NCI-H345 (cell line): ENCODE results near the gene SMIM41.

Source experiments
- DNase-seq: peaks from one replicate; lab custom pipeline; 2025; lab: John Stamatoyannopoulos, UW

Gene SMIM41

DNA sequence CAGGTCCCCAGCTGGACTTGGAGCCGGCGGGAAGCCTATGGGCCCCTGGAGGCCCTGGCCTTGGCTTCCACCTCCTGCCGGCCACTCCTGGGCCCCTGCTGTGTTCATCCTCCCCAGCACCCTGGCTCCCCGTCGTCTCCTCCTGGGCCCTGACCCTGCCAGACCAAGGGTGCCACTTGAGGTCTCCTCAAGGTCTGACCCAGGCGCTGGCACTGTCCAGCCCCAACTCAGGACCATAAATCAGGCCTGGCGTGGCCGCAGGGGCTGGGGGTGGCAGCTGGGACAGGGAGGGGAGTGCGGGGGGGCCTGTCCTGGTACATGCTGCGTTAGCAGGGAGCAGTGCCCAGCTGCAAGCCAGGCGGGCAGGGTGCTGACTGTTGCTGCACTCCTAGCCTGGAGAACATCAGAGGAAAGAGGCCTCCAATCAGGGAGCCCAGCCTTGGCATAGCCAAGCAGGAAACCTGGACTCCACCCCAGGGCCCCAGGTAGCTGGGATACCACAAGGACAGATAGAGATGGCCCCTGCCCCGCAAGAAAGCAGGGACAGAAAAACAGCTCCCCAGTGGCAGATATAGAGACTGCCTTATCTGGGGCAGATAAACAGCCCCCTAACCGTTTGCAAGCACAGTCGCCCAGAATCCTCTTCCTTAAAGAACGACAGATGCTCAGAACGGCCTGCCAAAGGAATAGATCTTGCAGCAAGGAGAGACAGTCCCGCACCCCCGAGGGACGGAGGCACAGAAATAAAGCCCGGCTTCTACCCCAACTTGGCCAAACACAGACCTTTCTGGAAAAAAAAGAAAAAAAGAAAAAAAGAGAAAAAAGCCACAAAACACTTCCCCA, 16.2 kb upstream of the SMIM41 start:
- DNase-seq: no peak

DNA sequence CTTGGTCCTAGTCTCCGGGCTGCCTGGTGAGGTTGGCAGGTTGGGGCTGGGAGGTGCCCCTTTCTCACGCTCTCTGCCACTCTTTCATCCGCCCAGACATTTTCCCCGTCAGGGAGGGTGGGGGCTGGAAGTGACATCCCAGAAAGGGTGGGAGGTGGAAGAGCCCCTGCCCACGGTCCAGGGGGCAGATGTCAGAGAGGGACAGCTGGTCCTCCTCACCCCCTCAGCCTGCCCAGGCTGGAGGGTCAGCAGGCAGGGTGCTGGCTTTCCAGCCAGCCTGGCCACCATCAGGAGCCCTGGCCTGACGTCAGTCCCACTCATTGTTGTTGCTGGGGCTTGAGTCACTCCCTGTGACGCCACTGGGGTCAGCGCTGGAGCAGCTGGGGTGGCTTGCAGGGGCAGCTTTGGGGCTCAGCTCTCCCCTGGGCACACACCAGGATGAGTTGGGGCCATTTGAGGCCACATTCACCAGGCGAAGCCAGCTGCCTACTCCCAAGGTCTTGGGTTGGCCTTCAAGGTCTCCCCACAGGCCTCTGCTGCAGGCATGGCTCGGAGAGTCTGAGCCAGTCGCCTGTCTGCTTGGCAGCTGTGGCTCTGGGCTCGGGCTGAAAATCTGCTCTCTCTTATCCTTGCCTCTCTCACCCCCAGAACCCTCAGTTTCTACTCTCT, 15.4 kb upstream of the SMIM41 start:
- no peak for DNase-seq

DNA sequence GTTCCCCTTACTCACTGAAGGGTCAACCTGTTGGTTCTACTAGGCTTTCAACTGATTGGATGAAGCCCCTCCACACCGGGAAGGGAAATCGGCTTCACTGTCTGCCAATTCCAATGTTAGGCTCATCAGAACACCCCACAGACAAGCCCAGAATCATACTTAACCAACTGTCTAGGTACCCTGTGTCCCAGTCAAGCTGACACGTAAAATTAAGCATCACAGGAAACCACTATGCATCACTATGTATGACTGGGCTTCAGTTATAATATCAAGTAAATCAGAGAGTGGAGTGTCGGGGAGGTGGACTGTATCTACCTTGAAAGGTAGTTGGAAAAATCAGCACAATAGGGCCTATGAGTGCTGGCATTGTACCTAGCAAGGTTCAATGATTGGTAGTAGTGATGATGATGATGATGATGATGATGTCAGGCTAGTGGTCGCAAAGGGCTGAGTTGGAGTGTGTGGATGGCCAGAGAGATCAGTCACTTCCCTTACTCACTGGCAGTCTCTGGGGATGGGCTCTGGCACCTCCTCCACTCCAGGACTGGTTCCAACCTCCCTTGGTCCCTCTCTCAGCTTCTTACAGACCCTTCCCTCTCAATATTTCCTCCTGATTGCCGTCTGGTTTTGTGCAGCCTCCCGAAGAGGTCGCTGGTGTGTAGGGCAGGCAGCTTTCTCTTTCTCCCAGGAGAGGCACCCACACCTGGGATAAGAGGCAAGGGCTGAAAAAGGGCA, 13.0 kb upstream of the SMIM41 start:
- no peak for DNase-seq

DNA sequence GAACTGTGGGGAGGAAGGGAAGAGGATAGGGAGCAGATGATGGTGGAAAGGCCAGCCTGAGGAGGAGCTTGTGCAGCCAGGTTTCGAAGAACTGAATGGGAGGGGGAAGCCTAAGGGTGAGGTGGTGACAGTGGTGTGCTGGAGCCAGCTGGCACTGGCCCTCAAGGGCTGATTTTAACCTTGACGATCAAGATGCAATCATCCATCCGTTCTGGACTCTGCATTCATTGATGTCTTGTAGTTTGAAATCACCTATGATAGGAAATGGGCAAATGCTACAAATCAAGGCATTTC, 12.5 kb upstream of the SMIM41 start:
- DNase-seq: no peak

DNA sequence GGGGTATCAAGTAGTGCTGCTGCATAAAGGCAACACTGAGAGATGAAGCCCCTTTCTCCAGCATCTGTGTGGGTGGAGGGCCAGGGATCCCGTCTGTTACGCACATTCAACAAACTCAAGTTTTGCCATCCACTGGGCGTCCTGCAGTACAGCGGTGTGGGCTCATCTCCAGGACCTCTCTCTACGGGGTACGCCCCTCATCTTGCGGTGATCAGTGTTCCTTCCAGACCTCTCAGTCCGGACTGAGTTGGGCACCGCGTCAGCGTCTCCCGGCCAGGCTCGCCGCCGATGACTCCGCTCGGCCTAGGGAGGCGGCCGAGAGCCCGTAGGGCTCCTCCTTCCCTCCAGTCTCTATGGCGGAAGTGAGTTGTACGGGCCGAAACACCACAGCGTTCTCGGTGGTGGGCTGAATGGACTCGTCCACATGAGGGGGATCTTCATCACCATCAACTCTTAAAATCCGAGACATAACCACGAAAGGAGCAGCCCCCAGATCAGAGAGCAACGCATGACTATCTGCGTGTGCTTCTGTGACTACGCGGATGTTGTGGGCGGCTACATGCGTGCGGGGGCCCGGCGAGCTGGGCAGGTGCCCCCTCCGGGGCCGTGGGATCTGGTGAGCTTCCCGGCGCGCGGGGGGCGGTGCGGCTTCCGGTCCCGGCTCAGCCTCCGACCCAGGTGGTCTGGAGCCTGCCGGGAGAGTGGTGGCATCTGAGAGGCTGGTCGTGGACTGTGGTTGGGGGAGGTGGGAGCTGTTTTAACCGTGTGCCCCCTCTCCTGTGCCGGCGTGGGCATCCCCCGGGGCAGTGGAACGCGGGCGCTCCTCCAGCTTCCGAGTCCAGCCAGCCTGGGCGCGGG, 9.9 kb upstream of the SMIM41 start, which contains the start of gene ATG101:
Gene ATG101, plus strand, starts transcription at position 652 of the 858 bp plus-strand sequence. CDS start 3,673 bp downstream, outside the sequence.
- DNase-seq: peak; percentile 97

GRCh38 chr12:52070185-52070925, 9.1 kb upstream of the SMIM41 start:
- no peak for DNase-seq

DNA sequence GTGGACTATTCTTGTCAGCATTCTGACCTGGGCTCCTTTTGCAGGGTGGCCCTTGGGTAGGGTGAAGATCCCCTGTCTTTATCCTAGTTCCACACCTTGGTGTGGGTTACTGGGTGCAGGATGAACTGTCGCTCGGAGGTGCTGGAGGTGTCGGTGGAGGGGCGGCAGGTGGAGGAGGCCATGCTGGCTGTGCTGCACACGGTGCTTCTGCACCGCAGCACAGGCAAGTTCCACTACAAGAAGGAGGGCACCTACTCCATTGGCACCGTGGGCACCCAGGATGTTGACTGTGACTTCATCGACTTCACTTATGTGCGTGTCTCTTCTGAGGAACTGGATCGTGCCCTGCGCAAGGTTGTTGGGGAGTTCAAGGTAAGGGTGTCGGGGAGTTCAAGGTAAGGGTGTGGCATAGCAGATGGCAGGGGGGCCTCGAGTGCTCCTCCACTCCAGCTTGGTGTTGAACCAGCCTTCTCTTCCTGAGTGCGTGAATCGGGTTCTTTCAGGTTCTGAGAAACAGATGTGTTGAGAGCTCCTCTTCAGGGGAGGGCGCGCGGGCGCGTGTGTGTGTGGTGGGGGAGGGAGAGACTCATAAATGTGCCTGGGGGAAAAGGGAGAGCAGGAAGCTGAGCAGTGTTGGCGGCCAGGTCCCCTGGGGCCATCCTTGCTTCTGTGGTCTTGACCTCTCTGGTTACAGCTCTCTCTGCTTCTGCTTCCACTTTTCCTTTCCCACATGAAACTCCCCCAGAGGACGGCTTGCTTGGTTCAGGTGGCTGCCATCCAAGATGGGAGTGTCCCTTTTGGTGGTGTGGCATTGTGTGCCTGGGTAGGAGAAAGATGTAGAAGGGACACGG, 5.7 kb upstream of the SMIM41 start:
- DNase-seq: peak; percentile 17

- peak; percentile 68 for DNase-seq
Observed at GRCh38 chr12:52074971-52075724, 4.4 kb upstream of the SMIM41 start.

DNA sequence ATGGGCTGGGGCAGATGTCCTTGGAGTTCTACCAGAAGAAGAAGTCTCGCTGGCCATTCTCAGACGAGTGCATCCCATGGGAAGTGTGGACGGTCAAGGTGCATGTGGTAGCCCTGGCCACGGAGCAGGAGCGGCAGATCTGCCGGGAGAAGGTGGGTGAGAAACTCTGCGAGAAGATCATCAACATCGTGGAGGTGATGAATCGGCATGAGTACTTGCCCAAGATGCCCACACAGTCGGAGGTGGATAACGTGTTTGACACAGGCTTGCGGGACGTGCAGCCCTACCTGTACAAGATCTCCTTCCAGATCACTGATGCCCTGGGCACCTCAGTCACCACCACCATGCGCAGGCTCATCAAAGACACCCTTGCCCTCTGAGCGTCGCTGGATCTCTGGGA, 2.7 kb upstream of the SMIM41 start:
- DNase-seq: no peak

- DNase-seq: no peak
Observed at GRCh38 chr12:52078276-52078675, 1.2 kb upstream of the SMIM41 start.

GRCh38 chr12:52080403-52081251, 1.1 kb downstream of the SMIM41 start:
- DNase-seq: no peak

DNA sequence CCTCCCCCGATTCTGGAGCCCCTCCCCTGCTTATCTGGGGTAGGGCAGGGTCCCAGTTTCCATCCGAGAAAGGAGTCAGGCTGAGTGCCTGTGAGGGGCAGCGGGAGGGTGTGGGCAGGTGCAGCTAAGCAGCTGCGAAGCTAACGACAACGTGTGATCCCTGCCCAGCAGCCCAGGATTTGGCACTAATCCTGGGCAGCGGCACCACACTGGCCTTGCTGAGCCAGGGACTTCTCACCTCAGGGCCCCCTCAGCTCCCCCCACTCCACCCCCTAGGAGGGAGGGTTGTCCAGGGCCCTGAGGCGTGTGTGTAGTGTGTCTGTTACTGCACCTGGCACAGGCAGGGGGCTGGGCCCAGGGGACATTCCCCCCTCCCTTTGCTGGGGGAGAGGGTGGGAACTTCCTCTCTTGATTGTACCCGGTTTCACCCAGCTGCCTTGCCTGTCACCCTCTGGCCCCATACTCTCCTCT, 1.8 kb downstream of the SMIM41 start:
- peak; percentile 62 for DNase-seq

GRCh38 chr12:52082026-52082668, 2.6 kb downstream of the SMIM41 start:
- no peak for DNase-seq

GRCh38 chr12:52082669-52082987, 3.1 kb downstream of the SMIM41 start:
- no peak for DNase-seq

- peak; percentile 52 for DNase-seq
Observed at GRCh38 chr12:52082988-52083637, 3.6 kb downstream of the SMIM41 start.

- DNase-seq: no peak
Observed at GRCh38 chr12:52083638-52083996, 4.1 kb downstream of the SMIM41 start.

GRCh38 chr12:52084491-52085231, 5.2 kb downstream of the SMIM41 start:
- no peak for DNase-seq
